ENCODE data around the gene TNS1. TPM values are rescaled to one million over a fixed set of nuclear protein-coding genes. Genes with fewer than 3 reads are reported as not detected.

TNS1 gene
- total RNA-seq, 1 donor from 2014 or later, result 0.13 TPM

GRCh38 chr2:217795706-217796465 is 206.9 kb downstream of the TNS1 start:
- H3K27ac Mint-ChIP-seq, result no peak overlapping the region
- CTCF ChIA-PET, result no interaction called here
- no peak for TF ChIP-seq CTCF (IDR thresholded peaks at IDR 0.05)
- H3K4me1 Mint-ChIP-seq, result peaks cover 19% of the 10 kb centered on the region
- ATAC-seq (ENCODE audit: low read depth), result no peak
- H3K36me3 Mint-ChIP-seq (ENCODE audit: low read depth), result no peaks in the 10 kb centered on the region
- no peak overlapping the region for H3K4me3 Mint-ChIP-seq
- POLR2A ChIA-PET, result no interaction called here
- H3K27me3 Mint-ChIP-seq, result no peaks in the 10 kb centered on the region
- intact Hi-C loops (cut with micrococcal nuclease), result no loop called here
- no peak for DNase-seq
- H3K9me3 Mint-ChIP-seq, result no peaks in the 10 kb centered on the region

GRCh38 chr2:217795067-217795466 is 207.7 kb downstream of the TNS1 start:
- Mint-ChIP-seq H3K4me1 (peaks cover 26% of the 10 kb centered on the region), H3K27me3 (no peaks in the 10 kb centered on the region), H3K36me3 (ENCODE audit: low read depth) (no peaks in the 10 kb centered on the region), H3K9me3 (no peaks in the 10 kb centered on the region), H3K4me3 (no peak overlapping the region), H3K27ac (no peak overlapping the region)
- CTCF ChIA-PET, result interaction anchor here (0.9 to 1.1 kb wide), 2 partner anchors 9 to 92 kb away, joined by 3 read pairs; no protein-coding TSS in a partner anchor
- no peak for TF ChIP-seq CTCF (IDR thresholded peaks at IDR 0.05)
- intact Hi-C loops (cut with micrococcal nuclease), result no loop called here
- no peak for ATAC-seq (ENCODE audit: low read depth)
- POLR2A ChIA-PET, result no interaction called here
- no peak for DNase-seq

GRCh38 chr2:217794133-217794986 is 208.4 kb downstream of the TNS1 start:
- Mint-ChIP-seq H3K36me3 (ENCODE audit: low read depth) (no peaks in the 10 kb centered on the region), H3K9me3 (no peaks in the 10 kb centered on the region), H3K27ac (no peak overlapping the region), H3K27me3 (no peaks in the 10 kb centered on the region), H3K4me3 (no peak overlapping the region), H3K4me1 (peaks cover 28% of the 10 kb centered on the region)
- no peak for TF ChIP-seq CTCF (IDR thresholded peaks at IDR 0.05)
- ATAC-seq (ENCODE audit: low read depth), result no peak
- ChIA-PET POLR2A (no interaction called here), CTCF (interaction anchor here (0.9 to 9.5 kb wide), 3 partner anchors 9 to 93 kb away, joined by 3 to 235 read pairs (median 3); no protein-coding TSS in a partner anchor)
- DNase-seq, result no peak
- intact Hi-C loops (cut with micrococcal nuclease), result no loop called here

- Mint-ChIP-seq H3K9me3 (no peaks in the 10 kb centered on the region), H3K27ac (no peak overlapping the region), H3K36me3 (ENCODE audit: low read depth) (no peaks in the 10 kb centered on the region), H3K27me3 (no peaks in the 10 kb centered on the region), H3K4me1 (peaks cover 27% of the 10 kb centered on the region), H3K4me3 (no peak overlapping the region)
- no peak for DNase-seq
- intact Hi-C loops (cut with micrococcal nuclease), result no loop called here
- POLR2A ChIA-PET, result no interaction called here
- ATAC-seq (ENCODE audit: low read depth), result no peak
- CTCF ChIA-PET, result interaction anchor here (9.5 kb wide), 1 partner anchor 94 kb away, joined by 235 read pairs; no protein-coding TSS in a partner anchor
- TF ChIP-seq CTCF (IDR thresholded peaks at IDR 0.05), result no peak
Observed at GRCh38 chr2:217793566-217794132, 209.1 kb downstream of the TNS1 start.

Data from activated B cell treated with CpG ODN at 0.5 μM for 24 hours (primary cell).